Measurements from ENCODE around the gene MEGF6. TPM values are rescaled to one million over a fixed set of nuclear protein-coding genes. Genes with fewer than 3 reads are reported as not detected.

Gene MEGF6
- total and polyA plus RNA-seq, 2 of the 8 experiments (the other 6 are each of a cell fraction or from before 2014, with no cell fraction given), result 4.1 to 14.8 TPM

- H2BK12ac ChIP-seq (ENCODE audit: low read depth, low read length), result no peak overlapping the region
- no peak overlapping the region for H3K56ac ChIP-seq (replicated peaks; ENCODE audit: insufficient read length, low read depth, low read length)
- FAIRE-seq (no peak), DNase-seq (ENCODE audit: low read depth in 1 of 2, low spot score in 2 of 2) (peak in 1 of 2 experiments; percentile 80)
- no peak overlapping the region for H2BK20ac ChIP-seq (ENCODE audit: low read length)
- H3K23me2 ChIP-seq (ENCODE audit: low read depth, low read length), result peaks cover 11% of the 10 kb centered on the region; the same call in 1 of the 2 replicates
- H3K79me1 ChIP-seq (ENCODE audit: low read depth, low read length), result no peaks in the 10 kb centered on the region
- H3K27me3 ChIP-seq (replicated peaks in 1 of 4; ENCODE audit: control insufficient read depth in 3 of 4, extremely low read depth in 1 of 4, insufficient read depth in 3 of 4, low read length in 3 of 4), result peaks cover 3 to 16% (median 12%) of the 10 kb centered on the region in 4 experiments
- peaks cover 0 to 2% of the 10 kb centered on the region in 2 experiments for H4K20me1 ChIP-seq (replicated peaks in 1 of 2; ENCODE audit: control insufficient read depth in 1 of 2, insufficient read depth in 2 of 2, low read length in 2 of 2)
- no peak overlapping the region for H3K18ac ChIP-seq (ENCODE audit: extremely low read depth, low read length)
- H4K5ac ChIP-seq (ENCODE audit: insufficient read length, low read depth, low read length), result no peak overlapping the region
- H3K23ac ChIP-seq (ENCODE audit: insufficient read length), result no peak overlapping the region
- H3K4me1 ChIP-seq (replicated peaks in 1 of 4; ENCODE audit: control insufficient read depth in 3 of 4, insufficient read depth in 4 of 4, low read length in 3 of 4), result peaks cover 0 to 30% (median 17%) of the 10 kb centered on the region in 4 experiments; a peak in 6 of 7 replicates
- no peak overlapping the region for H4K8ac ChIP-seq (ENCODE audit: extremely low read depth, insufficient read depth, low read length)
- H3K4ac ChIP-seq (replicated peaks; ENCODE audit: insufficient read length, low read depth, low read length), result no peak overlapping the region
- no peak overlapping the region for H2AFZ ChIP-seq (ENCODE audit: low read length)
- no peak overlapping the region for H2BK5ac ChIP-seq (ENCODE audit: low read depth, low read length)
- no peak overlapping the region for H3K4me3 ChIP-seq (ENCODE audit: extremely low read depth in 1 of 4, insufficient read depth in 2 of 4, low read depth in 3 of 4, low read length in 4 of 4)
- H3K36me3 ChIP-seq (ENCODE audit: control insufficient read depth in 2 of 4, insufficient read depth in 4 of 4, low read length in 3 of 4), result no peaks in the 10 kb centered on the region
- ChIA-PET POLR2A (ENCODE audit: partially characterized antibody) (interaction anchor here (0.8 kb wide), 1 partner anchor 8 kb away, joined by 3 read pairs; no protein-coding TSS in a partner anchor), CTCF (ENCODE audit: partially characterized antibody) (interaction anchor here (0.6 to 2.4 kb wide), 33 partner anchors 9 to 1185 kb away, joined by 3 to 12 read pairs (median 4); no protein-coding TSS in a partner anchor)
- no peak overlapping the region for H3K27ac ChIP-seq (ENCODE audit: low read depth, low read length)
- no peak overlapping the region for H3K14ac ChIP-seq (ENCODE audit: insufficient read length)
- WGBS, 2 experiments (ENCODE audit: extremely low coverage in 1 of 2, insufficient coverage in 1 of 2, insufficient read length in 1 of 2, insufficient replicate concordance in 2 of 2, low coverage in 1 of 2, low lambda C conversion rate in 2 of 2, missing lambda C conversion rate in 1 of 2), result 60% methylated on average over 18 of the region's 20 CpGs; no CpG with 5 or more reads in 1 of the 2 experiments
- no peak overlapping the region for H2AK5ac ChIP-seq (ENCODE audit: low read depth, low read length)
- H3K4me2 ChIP-seq (ENCODE audit: insufficient read depth in 1 of 2, low read depth in 2 of 2, low read length in 2 of 2), result no peak overlapping the region
- H2BK15ac ChIP-seq (ENCODE audit: low read length), result no peak overlapping the region
- no peaks in the 10 kb centered on the region for H3K79me2 ChIP-seq (ENCODE audit: control insufficient read depth in 1 of 2, insufficient read depth in 2 of 2, low read length in 2 of 2)
- H4K91ac ChIP-seq (replicated peaks; ENCODE audit: insufficient read length, low read length), result no peak overlapping the region
- H2BK120ac ChIP-seq (replicated peaks; ENCODE audit: low read depth, low read length), result no peak overlapping the region
- H3K9ac ChIP-seq (replicated peaks in 1 of 4; ENCODE audit: extremely low read depth in 1 of 4, low read depth in 3 of 4, low read length in 3 of 4), result no peak overlapping the region
- H3K9me3 ChIP-seq (ENCODE audit: insufficient read depth in 2 of 2, low read depth in 1 of 2, low read length in 1 of 2), result no peaks in the 10 kb centered on the region
- TF ChIP-seq TBP (IDR thresholded peaks at IDR 0.05; ENCODE audit: low read depth, low read length) (no peak), POLR2A (IDR thresholded peaks at IDR 0.05; ENCODE audit: control extremely low read depth in 1 of 2, low read depth in 2 of 2, low read length in 2 of 2) (no peak), CHD1 (IDR thresholded peaks at IDR 0.05; ENCODE audit: low read depth, low read length) (no peak), JUND (IDR thresholded peaks at IDR 0.05; ENCODE audit: low read length) (0 out of 2 replicates have a peak, but pooled peaks have one; percentile 6), TAF1 (IDR thresholded peaks at IDR 0.05; ENCODE audit: low read depth, low read length) (no peak), EZH2 (IDR thresholded peaks at IDR 0.05; ENCODE audit: low read depth, low read length, severe bottlenecking) (no peak), NRF1 (IDR thresholded peaks at IDR 0.05; ENCODE audit: low read depth, low read length) (no peak), FOSL1 (IDR thresholded peaks at IDR 0.05; ENCODE audit: insufficient read depth, low read depth, low read length) (no peak)
- TF ChIP-seq, protein P1, sequence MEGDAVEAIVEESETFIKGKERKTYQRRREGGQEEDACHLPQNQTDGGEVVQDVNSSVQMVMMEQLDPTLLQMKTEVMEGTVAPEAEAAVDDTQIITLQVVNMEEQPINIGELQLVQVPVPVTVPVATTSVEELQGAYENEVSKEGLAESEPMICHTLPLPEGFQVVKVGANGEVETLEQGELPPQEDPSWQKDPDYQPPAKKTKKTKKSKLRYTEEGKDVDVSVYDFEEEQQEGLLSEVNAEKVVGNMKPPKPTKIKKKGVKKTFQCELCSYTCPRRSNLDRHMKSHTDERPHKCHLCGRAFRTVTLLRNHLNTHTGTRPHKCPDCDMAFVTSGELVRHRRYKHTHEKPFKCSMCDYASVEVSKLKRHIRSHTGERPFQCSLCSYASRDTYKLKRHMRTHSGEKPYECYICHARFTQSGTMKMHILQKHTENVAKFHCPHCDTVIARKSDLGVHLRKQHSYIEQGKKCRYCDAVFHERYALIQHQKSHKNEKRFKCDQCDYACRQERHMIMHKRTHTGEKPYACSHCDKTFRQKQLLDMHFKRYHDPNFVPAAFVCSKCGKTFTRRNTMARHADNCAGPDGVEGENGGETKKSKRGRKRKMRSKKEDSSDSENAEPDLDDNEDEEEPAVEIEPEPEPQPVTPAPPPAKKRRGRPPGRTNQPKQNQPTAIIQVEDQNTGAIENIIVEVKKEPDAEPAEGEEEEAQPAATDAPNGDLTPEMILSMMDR (IDR thresholded peaks at IDR 0.05; ENCODE audit: control extremely low read depth in 1 of 3, insufficient read depth in 1 of 3, low read depth in 1 of 3, low read length in 3 of 3), result peak in 2 of 3 experiments; percentile 84 to 91; a peak in 3 of 4 replicates
Observed at GRCh38 chr1:3614755-3615742, 3.7 kb upstream of the MEGF6 start.

All from H1 (cell line).